Hepatocyte (in vitro differentiated cells): ENCODE measurements around the gene TSPAN9.

Source experiments
- EZH2 ChIP-seq: fragments of 200-600 bp; sonication (generic); IDR thresholded peaks from 2 replicates; pipeline ENCODE4 v1.6.1; 2016; ENCODE audit warnings: antibody characterized with exemption, mild to moderate bottlenecking, borderline replicate concordance
- TF ChIP-seq, protein P1 (sequence below): fragments of 200-600 bp; sonication (generic); IDR thresholded peaks from 2 replicates; pipeline ENCODE4 v1.5.1; 2016; ENCODE audit warnings: antibody characterized with exemption, mild to moderate bottlenecking; ENCODE audit not compliant: poor library complexity

DNA sequence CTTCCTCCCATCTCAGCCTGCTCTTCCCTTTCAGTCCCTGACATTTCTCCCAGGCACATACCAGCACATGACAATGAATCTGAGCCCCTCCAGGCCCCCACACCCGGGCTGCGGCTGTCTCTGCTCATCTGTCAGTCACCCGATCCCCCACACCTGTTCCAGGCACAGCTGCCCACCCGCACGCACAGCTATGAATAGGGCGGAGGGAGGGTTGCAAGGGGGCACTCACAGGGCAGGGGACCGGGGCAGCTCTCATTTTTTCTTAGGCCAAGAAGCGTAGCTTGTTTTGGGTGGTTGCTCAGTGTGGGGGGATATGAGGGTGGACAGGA lies 43.7 kb upstream of the TSPAN9 start:
- TF ChIP-seq, protein P1, sequence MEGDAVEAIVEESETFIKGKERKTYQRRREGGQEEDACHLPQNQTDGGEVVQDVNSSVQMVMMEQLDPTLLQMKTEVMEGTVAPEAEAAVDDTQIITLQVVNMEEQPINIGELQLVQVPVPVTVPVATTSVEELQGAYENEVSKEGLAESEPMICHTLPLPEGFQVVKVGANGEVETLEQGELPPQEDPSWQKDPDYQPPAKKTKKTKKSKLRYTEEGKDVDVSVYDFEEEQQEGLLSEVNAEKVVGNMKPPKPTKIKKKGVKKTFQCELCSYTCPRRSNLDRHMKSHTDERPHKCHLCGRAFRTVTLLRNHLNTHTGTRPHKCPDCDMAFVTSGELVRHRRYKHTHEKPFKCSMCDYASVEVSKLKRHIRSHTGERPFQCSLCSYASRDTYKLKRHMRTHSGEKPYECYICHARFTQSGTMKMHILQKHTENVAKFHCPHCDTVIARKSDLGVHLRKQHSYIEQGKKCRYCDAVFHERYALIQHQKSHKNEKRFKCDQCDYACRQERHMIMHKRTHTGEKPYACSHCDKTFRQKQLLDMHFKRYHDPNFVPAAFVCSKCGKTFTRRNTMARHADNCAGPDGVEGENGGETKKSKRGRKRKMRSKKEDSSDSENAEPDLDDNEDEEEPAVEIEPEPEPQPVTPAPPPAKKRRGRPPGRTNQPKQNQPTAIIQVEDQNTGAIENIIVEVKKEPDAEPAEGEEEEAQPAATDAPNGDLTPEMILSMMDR, result no peak
- no peak for TF ChIP-seq EZH2
